A673 (cell line): ENCODE results near the gene PHF21B.

Experiments used
- CTCF ChIP-seq: fragments of 300-800, 200-600 bp; sonication (generic); conservative IDR thresholded peaks from 2 replicates; pipeline ENCODE4 v1.5.1; 2017; ENCODE audit warnings: low read depth, mild to moderate bottlenecking, antibody characterized with exemption, low read length, moderate library complexity, mixed read lengths
- EZH2 ChIP-seq: fragments of 200-600 bp; sonication (generic); IDR thresholded peaks from 2 replicates; pipeline ENCODE4 v1.6.1; 2017; ENCODE audit warnings: borderline replicate concordance, low read depth, mild to moderate bottlenecking, mixed read lengths, antibody characterized with exemption, low read length; ENCODE audit not compliant: poor library complexity, severe bottlenecking

- no peak for TF ChIP-seq CTCF
- no peak for TF ChIP-seq EZH2
Measured at GRCh38 chr22:44840611-44841322, 169.0 kb downstream of the PHF21B start.
